ENCODE measurements around the gene ARID5B. TPM values are rescaled to one million over a fixed set of nuclear protein-coding genes. Genes with fewer than 3 reads are reported as not detected.

The ARID5B gene
- total RNA-seq, 1 experiment from 2014 or later: 0.04 TPM

DNA sequence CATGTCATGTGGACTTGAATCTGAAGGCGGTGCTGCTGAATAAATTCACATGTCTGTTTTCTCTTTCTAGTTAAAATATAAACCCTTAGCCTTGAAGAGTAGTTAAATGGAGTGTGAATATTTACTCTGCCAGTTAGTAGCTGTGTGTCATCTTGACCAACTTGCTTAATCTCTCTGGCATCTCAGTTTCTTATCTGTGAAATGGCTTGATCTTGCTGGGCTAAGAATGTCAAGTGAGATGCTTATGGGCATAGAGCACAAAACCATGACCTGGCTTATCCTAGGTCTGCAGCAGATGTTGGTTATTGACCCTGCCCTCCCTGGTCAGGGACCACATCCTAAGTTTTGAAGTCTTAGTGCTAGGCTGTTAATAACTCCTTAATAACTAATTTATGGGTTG, 16.6 kb downstream of the ARID5B start:
- Histone ChIP-seq H3K79me1 (ENCODE audit: insufficient read depth, low read depth, low read length, poor library complexity, severe bottlenecking) (no peaks in the 10 kb centered on the region), H2BK12ac (ENCODE audit: insufficient read length, low read depth, low read length) (no peak overlapping the region), H3K56ac (ENCODE audit: insufficient read length, low read depth, low read length) (no peak overlapping the region), H3K9ac (ENCODE audit: extremely low read depth, insufficient read length, low read length) (no peak overlapping the region), H3K18ac (ENCODE audit: insufficient read length, low read depth, low read length) (no peak overlapping the region), H2BK5ac (ENCODE audit: insufficient read length, low read length) (no peak overlapping the region), H4K20me1 (ENCODE audit: control insufficient read depth, insufficient read depth, insufficient read length) (no peaks in the 10 kb centered on the region), H3K79me2 (ENCODE audit: insufficient read depth, low read length) (no peaks in the 10 kb centered on the region), H2BK120ac (ENCODE audit: low read depth, low read length, poor library complexity, severe bottlenecking) (no peak overlapping the region), H2AK5ac (ENCODE audit: insufficient read length, low read length) (no peak overlapping the region), H4K8ac (replicated peaks; ENCODE audit: insufficient read length, low read depth, low read length) (no peak overlapping the region), H3K4ac (ENCODE audit: low read depth, low read length) (no peak overlapping the region), H3K27me3 (ENCODE audit: insufficient read depth, low read length) (no peaks in the 10 kb centered on the region), H3K4me2 (ENCODE audit: insufficient read depth, insufficient read length, low read length) (no peak overlapping the region), H4K91ac (ENCODE audit: insufficient read length, low read depth, low read length) (no peak overlapping the region), H3K27ac (ENCODE audit: insufficient read length, low read depth, low read length) (no peak overlapping the region), H3K23me2 (ENCODE audit: insufficient read length, low read depth, low read length, poor library complexity, severe bottlenecking) (no peaks in the 10 kb centered on the region), H2BK15ac (ENCODE audit: low read depth, low read length) (no peak overlapping the region), H3K4me1 (ENCODE audit: insufficient read depth, low read length) (no peaks in the 10 kb centered on the region), H3K9me3 (ENCODE audit: control insufficient read depth, low read depth, low read length) (no peaks in the 10 kb centered on the region), H4K5ac (ENCODE audit: insufficient read length, low read depth, low read length) (no peak overlapping the region), H2BK20ac (ENCODE audit: low read depth, low read length, poor library complexity, severe bottlenecking) (no peak overlapping the region), H2AFZ (ENCODE audit: low read length) (no peak overlapping the region), H3K23ac (ENCODE audit: insufficient read length, low read depth, low read length) (no peak overlapping the region), H3K14ac (ENCODE audit: insufficient read depth, low read length) (no peak overlapping the region), H3T11ph (ENCODE audit: low read length) (no peak overlapping the region)
- peaks cover 3% of the 10 kb centered on the region for H3K27me3 Mint-ChIP-seq (ENCODE audit: low read depth)
- no CpG with 5 or more reads among the region's 1 CpG for WGBS (ENCODE audit: extremely low coverage, insufficient read length, low lambda C conversion rate)
- H3K36me3 Mint-ChIP-seq (ENCODE audit: insufficient read depth in 1 of 3, low read depth in 3 of 3): no peaks in the 10 kb centered on the region
- TF ChIP-seq, protein P1, sequence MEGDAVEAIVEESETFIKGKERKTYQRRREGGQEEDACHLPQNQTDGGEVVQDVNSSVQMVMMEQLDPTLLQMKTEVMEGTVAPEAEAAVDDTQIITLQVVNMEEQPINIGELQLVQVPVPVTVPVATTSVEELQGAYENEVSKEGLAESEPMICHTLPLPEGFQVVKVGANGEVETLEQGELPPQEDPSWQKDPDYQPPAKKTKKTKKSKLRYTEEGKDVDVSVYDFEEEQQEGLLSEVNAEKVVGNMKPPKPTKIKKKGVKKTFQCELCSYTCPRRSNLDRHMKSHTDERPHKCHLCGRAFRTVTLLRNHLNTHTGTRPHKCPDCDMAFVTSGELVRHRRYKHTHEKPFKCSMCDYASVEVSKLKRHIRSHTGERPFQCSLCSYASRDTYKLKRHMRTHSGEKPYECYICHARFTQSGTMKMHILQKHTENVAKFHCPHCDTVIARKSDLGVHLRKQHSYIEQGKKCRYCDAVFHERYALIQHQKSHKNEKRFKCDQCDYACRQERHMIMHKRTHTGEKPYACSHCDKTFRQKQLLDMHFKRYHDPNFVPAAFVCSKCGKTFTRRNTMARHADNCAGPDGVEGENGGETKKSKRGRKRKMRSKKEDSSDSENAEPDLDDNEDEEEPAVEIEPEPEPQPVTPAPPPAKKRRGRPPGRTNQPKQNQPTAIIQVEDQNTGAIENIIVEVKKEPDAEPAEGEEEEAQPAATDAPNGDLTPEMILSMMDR (conservative IDR thresholded peaks at IDR 0.05): no peak
- no peaks in the 10 kb centered on the region for H3K4me1 Mint-ChIP-seq
- no peak overlapping the region for H3K4me3 Mint-ChIP-seq
- no peak overlapping the region for H3K27ac Mint-ChIP-seq
- no peak for DNase-seq
- no peaks in the 10 kb centered on the region for H3K9me3 Mint-ChIP-seq
